Neural cell (in vitro differentiated cells): ENCODE data around the gene SLC44A2. TPM values are rescaled to one million over a fixed set of nuclear protein-coding genes. Genes with fewer than 3 reads are reported as not detected.

Experiments used
- H2AFZ ChIP-seq: fragments of 200-600, 300-800 bp; sonication (generic), shearing (Covaris generic); 2 replicates; pipeline ENCODE4 v1.6.0; 2014; ENCODE audit warnings: low read depth, mild to moderate bottlenecking, antibody characterized with exemption, low read length, moderate library complexity
- H3F3A ChIP-seq: fragments of 200-600 bp; shearing (Covaris generic); 2 replicates; pipeline ENCODE4 v1.6.1; 2016; ENCODE audit warnings: mild to moderate bottlenecking, moderate library complexity, mixed read lengths, antibody characterized with exemption, low read length; ENCODE audit not compliant: insufficient read depth, poor library complexity, severe bottlenecking
- H3K27ac ChIP-seq: fragments of 200-600, 300-800 bp; sonication (generic), shearing (Covaris generic); 2 replicates; pipeline ENCODE4 v1.5.1; 2014; ENCODE audit warnings: mild to moderate bottlenecking, low read length, moderate library complexity
- H3K27me3 ChIP-seq: fragments of 300-800, 200-600 bp; sonication (generic), shearing (Covaris generic); 2 replicates; pipeline ENCODE4 v1.6.0; 2014; ENCODE audit warnings: mild to moderate bottlenecking, low read depth, low read length, moderate library complexity; ENCODE audit not compliant: insufficient read depth
- H3K36me3 ChIP-seq: fragments of 300-800, 200-600 bp; sonication (generic), shearing (Covaris generic); 2 replicates; pipeline ENCODE4 v1.5.1; 2014; ENCODE audit warnings: mild to moderate bottlenecking, antibody characterized with exemption, low read length, moderate library complexity; ENCODE audit not compliant: insufficient read depth
- H3K4me2 ChIP-seq: fragments of 300-800, 200-600 bp; sonication (generic), shearing (Covaris generic); 2 replicates; pipeline ENCODE4 v1.6.0; 2014; ENCODE audit warnings: mild to moderate bottlenecking, low read length
- H3K4me3 ChIP-seq: fragments of 300-800, 200-600 bp; sonication (generic), shearing (Covaris generic); 2 replicates; pipeline ENCODE4 v1.5.1; 2014; ENCODE audit warnings: mild to moderate bottlenecking, low read length, moderate library complexity
- H3K79me2 ChIP-seq: fragments of 200-600 bp; shearing (Covaris generic); replicated peaks from 2 replicates; pipeline ENCODE4 v1.6.0; 2014; ENCODE audit warnings: mild to moderate bottlenecking, low read length, moderate library complexity; ENCODE audit not compliant: insufficient read depth
- H3K9ac ChIP-seq: fragments of 300-800, 200-600 bp; sonication (generic), shearing (Covaris generic); 2 replicates; pipeline ENCODE4 v1.6.1; 2016; ENCODE audit warnings: mild to moderate bottlenecking, low read length, mixed read lengths
- H3K9me2 ChIP-seq: fragments of 200-600 bp; shearing (Covaris generic); 2 replicates; pipeline ENCODE4 v1.6.1; 2016; ENCODE audit warnings: mild to moderate bottlenecking, low read length, mixed read lengths; ENCODE audit not compliant: insufficient read depth
- H3K9me3 ChIP-seq: fragments of 200-600, 300-800 bp; sonication (generic), shearing (Covaris generic); 2 replicates; pipeline ENCODE4 v1.6.1; 2016; ENCODE audit warnings: mild to moderate bottlenecking, mixed run types, low read length, moderate library complexity, mixed read lengths
- H4K20me1 ChIP-seq: fragments of 200-600 bp; shearing (Covaris generic); 2 replicates; pipeline ENCODE4 v1.6.1; 2016; ENCODE audit warnings: mild to moderate bottlenecking, mixed run types; ENCODE audit not compliant: insufficient read depth
- CTCF ChIP-seq: fragments of 450-650 bp; IDR thresholded peaks from 2 replicates; pipeline ENCODE4 v1.5.1; 2014; ENCODE audit warnings: antibody characterized with exemption, mild to moderate bottlenecking, moderate library complexity; ENCODE audit not compliant: poor library complexity, severe bottlenecking
- EP300 ChIP-seq: fragments of 450-650 bp; conservative IDR thresholded peaks from 2 replicates; pipeline ENCODE4 v1.6.1; 2014; ENCODE audit warnings: antibody characterized with exemption, mild to moderate bottlenecking, moderate library complexity; ENCODE audit not compliant: poor library complexity, severe bottlenecking
- EZH2 ChIP-seq: fragments of 200-600, 300-800 bp; shearing (Covaris generic), sonication (generic); IDR thresholded peaks from 2 replicates; pipeline ENCODE4 v1.6.1; 2014; ENCODE audit warnings: antibody characterized with exemption, low read length, borderline replicate concordance, mild to moderate bottlenecking; ENCODE audit not compliant: insufficient read depth, poor library complexity, severe bottlenecking
- MXI1 ChIP-seq: fragments of 450-650 bp; conservative IDR thresholded peaks from 2 replicates; pipeline ENCODE4 v1.6.1; 2014; ENCODE audit warnings: antibody characterized with exemption, mild to moderate bottlenecking; ENCODE audit not compliant: poor library complexity, severe bottlenecking
- RAD21 ChIP-seq: fragments of 450-650 bp; conservative IDR thresholded peaks from 2 replicates; pipeline ENCODE4 v1.6.1; 2014; ENCODE audit warnings: antibody characterized with exemption, mild to moderate bottlenecking, moderate library complexity
- polyA plus RNA-seq: library from polyadenylated mRNA; depleted of rRNA; stranded (reverse); fragments of >200 nt; gene quantifications from 2 replicates; pipeline ENCODE4 v1.2.3, GENCODE V29; 2014
- TF ChIP-seq, protein P1 (sequence below): IDR thresholded peaks from 2 replicates; pipeline ENCODE4 v1.6.1; 2012; ENCODE audit warnings: borderline replicate concordance

SLC44A2 gene
- polyA plus RNA-seq, 1 donor from 2014 or later = 50.0 TPM

DNA sequence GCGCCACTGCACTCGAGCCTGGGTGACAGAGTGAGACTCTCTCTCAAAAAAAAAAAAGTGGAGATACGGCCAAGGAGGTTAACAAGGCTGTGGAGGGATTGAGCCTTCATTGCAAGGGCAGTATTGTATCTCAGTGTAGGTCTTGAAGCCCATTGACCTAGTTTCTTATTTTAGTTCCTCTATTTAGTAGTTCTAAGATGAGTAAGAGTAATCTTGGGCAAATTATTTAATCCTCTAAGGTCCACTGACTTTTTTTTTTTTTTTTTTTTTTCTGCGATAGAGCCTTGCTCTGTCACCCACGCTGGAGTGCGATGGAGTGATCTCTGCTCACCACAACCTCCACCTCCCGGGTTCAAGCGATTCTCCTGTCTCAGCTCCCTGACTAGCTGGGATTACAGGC is 14.5 kb downstream of the SLC44A2 start:
- Histone ChIP-seq H3K9me2 (no peaks in the 10 kb centered on the region), H4K20me1 (no peaks in the 10 kb centered on the region), H3K4me3 (no peak overlapping the region), H3K9me3 (no peaks in the 10 kb centered on the region), H2AFZ (no peak overlapping the region), H3K27ac (no peak overlapping the region), H3K27me3 (no peaks in the 10 kb centered on the region), H3K4me2 (no peak overlapping the region), H3K79me2 (no peaks in the 10 kb centered on the region), H3K9ac (no peak overlapping the region), H3F3A (no peaks in the 10 kb centered on the region), H3K36me3 (no peaks in the 10 kb centered on the region)
- TF ChIP-seq, protein P1, sequence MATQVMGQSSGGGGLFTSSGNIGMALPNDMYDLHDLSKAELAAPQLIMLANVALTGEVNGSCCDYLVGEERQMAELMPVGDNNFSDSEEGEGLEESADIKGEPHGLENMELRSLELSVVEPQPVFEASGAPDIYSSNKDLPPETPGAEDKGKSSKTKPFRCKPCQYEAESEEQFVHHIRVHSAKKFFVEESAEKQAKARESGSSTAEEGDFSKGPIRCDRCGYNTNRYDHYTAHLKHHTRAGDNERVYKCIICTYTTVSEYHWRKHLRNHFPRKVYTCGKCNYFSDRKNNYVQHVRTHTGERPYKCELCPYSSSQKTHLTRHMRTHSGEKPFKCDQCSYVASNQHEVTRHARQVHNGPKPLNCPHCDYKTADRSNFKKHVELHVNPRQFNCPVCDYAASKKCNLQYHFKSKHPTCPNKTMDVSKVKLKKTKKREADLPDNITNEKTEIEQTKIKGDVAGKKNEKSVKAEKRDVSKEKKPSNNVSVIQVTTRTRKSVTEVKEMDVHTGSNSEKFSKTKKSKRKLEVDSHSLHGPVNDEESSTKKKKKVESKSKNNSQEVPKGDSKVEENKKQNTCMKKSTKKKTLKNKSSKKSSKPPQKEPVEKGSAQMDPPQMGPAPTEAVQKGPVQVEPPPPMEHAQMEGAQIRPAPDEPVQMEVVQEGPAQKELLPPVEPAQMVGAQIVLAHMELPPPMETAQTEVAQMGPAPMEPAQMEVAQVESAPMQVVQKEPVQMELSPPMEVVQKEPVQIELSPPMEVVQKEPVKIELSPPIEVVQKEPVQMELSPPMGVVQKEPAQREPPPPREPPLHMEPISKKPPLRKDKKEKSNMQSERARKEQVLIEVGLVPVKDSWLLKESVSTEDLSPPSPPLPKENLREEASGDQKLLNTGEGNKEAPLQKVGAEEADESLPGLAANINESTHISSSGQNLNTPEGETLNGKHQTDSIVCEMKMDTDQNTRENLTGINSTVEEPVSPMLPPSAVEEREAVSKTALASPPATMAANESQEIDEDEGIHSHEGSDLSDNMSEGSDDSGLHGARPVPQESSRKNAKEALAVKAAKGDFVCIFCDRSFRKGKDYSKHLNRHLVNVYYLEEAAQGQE = no peak
- no peak for TF ChIP-seq RAD21

GRCh38 chr19:10640361-10640760 is 15.0 kb downstream of the SLC44A2 start:
- H3K4me2 ChIP-seq = no peak overlapping the region
- no peak overlapping the region for H3K9ac ChIP-seq
- H3K36me3 ChIP-seq = no peaks in the 10 kb centered on the region
- H3K9me3 ChIP-seq = no peaks in the 10 kb centered on the region
- no peaks in the 10 kb centered on the region for H3K79me2 ChIP-seq
- no peak overlapping the region for H3K4me3 ChIP-seq
- no peaks in the 10 kb centered on the region for H4K20me1 ChIP-seq
- no peaks in the 10 kb centered on the region for H3F3A ChIP-seq
- no peaks in the 10 kb centered on the region for H3K27me3 ChIP-seq
- no peak overlapping the region for H2AFZ ChIP-seq
- no peaks in the 10 kb centered on the region for H3K9me2 ChIP-seq
- TF ChIP-seq, protein P1 = no peak
- TF ChIP-seq MXI1 (no peak), EP300 (no peak), CTCF (no peak), EZH2 (no peak)
- no peak overlapping the region for H3K27ac ChIP-seq
